GM21737 (cell line): ENCODE results near the gene CADPS2.

Experiments
- ATAC-seq: cut with Tn5 transposase; IDR thresholded peaks from one replicate; pipeline ENCODE4 v1.9.1; 2021; ENCODE audit warnings: mild to moderate bottlenecking, moderate library complexity; ENCODE audit not compliant: unreplicated experiment

Gene CADPS2

GRCh38 chr7:122316467-122317388 lies 569.5 kb downstream of the CADPS2 start:
- no peak for ATAC-seq

GRCh38 chr7:122315507-122316466 lies 570.5 kb downstream of the CADPS2 start:
- no peak for ATAC-seq

GRCh38 chr7:122314284-122314683 lies 572.0 kb downstream of the CADPS2 start:
- no peak for ATAC-seq

- no peak for ATAC-seq
These were observed 573.5 kb downstream of the CADPS2 start for GRCh38 chr7:122312789-122313188.

DNA sequence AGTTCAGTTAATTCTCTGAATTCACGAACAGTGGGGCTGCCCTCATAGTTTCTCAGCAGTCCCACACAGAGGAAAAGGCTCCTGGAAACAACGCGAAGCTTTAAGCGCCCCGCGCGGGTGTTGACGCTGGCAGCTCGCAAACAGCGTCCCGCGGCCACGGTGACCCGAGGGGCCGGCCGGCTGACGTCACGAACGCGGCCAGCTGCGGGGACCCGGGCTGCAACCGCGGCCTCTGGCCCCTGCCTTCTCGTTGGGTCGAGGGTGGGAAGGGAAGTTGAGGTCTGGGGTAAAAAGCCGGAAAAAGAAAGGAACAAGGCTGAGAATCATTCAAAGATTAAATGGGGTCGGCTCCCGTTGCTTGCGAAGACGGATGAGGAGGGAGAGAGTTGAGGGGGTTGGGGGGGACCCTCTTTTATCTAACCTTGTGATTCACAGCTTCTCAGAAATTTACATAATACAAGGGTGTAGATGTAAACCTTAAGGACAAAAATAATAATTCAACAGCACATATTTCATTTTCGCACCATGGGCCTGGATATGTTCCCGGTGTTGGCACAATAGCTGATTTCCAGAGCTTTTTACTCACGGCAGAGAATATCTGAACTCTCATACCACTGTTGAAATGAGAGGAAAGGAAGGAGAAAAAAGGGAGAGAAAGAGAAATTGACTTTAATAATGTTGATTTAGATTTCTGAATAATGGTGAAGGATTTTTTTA lies 574.4 kb downstream of the CADPS2 start:
- ATAC-seq, result no peak

GRCh38 chr7:122311050-122311700 lies 575.1 kb downstream of the CADPS2 start:
- ATAC-seq, result no peak

DNA sequence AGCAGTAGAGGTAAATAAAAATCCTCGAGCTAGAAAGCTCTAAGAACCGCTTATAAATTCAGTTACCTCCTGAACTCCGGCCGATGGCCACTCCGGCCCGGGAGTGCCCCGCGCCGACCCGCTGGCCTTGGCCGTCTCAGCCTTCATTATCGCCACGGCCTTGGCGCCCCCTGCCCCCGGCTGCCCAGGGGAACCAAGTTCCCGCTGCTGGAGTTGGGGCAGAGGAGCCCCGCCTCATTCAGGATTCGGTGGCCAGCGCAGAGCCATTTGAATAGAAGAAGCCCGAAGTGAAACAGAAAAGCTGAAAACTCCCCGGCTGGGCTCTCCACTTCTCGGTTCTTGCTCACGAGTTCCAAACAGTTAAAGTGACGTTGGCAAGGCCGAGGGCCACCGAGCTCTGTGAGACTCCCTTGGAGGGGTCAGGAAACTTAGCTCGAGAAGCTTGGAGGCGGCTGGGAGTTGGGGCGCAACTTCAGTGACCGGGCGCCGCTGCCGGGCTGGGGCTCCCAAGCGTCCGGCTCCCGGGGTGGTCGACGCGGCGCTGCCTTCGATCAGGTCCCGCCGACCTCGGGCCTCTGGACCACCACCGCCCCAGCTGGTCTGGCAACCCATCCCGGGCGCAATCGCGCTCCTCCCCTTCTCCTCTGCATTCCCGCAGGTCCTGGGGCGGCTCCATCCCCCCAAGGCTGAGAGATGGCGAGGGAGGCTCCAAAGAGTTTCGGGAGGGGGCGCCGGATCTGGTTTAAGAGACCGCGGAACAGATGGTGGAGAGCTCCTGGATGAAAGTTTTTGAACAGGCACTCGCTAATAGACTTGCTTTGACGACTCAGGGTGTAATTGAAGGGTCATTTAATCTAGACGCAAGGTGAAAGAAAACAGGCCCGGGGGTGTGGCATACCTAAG lies 575.9 kb downstream of the CADPS2 start:
- ATAC-seq, result no peak

GRCh38 chr7:122309421-122309820 lies 576.8 kb downstream of the CADPS2 start:
- ATAC-seq, result no peak

GRCh38 chr7:122307228-122307621 lies 579.0 kb downstream of the CADPS2 start:
- no peak for ATAC-seq

GRCh38 chr7:122306320-122307227 lies 579.7 kb downstream of the CADPS2 start:
- no peak for ATAC-seq

GRCh38 chr7:122305475-122306319 lies 580.6 kb downstream of the CADPS2 start:
- ATAC-seq, result no peak

DNA sequence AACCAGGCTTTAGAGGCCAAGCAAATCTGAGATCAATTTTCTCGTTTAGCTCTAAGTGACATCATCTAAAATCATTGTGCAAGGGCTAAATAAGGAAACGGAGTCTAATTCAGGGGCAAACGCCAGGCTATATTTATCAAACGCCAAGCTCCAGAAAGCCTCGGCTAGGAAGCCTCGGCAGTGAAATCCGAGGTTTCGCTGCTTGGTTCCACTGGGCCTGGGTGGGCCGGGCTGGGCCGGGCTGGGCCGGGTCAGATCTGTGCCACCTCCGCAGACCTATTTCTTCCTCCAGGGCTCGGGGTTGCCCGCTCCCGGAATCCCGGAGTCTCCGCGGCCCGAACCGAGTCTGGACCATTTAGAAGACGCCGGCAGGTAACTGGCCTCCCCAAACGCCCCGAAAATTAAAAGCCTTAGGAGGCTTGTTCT lies 581.3 kb downstream of the CADPS2 start:
- ATAC-seq, result no peak

- no peak for ATAC-seq
These were observed 581.8 kb downstream of the CADPS2 start, which contains the start of gene FEZF1 for GRCh38 chr7:122304319-122304975. FEZF1 (minus strand) TSS chr7:122304750; CDS start chr7:122304437, 313 bp downstream.

DNA sequence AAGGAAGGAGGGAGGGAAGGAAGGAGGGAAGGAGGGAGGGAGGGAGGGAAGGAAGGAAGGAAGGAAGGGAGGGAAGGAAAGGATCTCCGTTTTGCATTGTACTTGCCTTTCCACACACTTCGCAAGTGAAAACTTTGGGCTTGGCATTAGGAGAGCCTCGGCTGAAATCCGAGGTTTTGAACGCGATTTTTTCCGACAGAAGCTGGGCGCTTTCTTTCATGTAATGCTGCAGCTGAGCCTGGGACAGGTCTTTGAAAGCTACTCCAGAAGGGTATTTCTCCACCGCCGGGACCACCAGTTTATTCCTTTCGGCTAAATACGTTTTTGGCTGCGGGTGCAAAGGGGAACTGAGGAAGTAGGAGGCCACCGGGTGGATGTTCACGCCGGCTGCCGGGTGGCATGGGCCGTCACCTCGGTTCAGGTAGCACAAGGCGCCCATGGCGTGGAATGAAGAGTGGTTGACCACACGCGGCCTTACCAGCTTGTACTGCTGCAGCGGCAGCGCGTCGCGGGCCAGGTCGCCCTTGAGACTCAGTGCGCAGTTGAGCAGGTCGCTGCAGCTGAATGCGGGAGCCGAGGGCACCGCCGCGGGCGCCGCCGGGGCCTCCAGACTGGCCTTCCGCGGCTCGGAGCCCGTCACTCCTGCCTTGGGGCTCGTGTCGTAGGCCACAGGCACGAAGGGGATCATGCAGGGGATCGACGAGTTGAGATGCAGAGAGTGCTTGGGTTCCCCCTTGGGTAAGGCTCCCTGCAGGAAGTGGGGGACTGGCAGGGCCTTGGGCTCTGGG lies 582.5 kb downstream of the CADPS2 start:
- no peak for ATAC-seq

- no peak for ATAC-seq
These were observed 583.3 kb downstream of the CADPS2 start for GRCh38 chr7:122302761-122303530.
